Medulla oblongata (tissue), 1 donor: ENCODE data around the gene VEPH1.

Source experiments
- DNase-seq: peaks from one replicate; pipeline ENCODE4 v3.0.0-alpha.2; 2015; ENCODE audit errors: extremely low spot score

Gene VEPH1

GRCh38 chr3:157523814-157524213, 20.6 kb upstream of the VEPH1 start:
- no peak for DNase-seq

- no peak for DNase-seq
Measured at GRCh38 chr3:157522648-157523047, 19.4 kb upstream of the VEPH1 start.

- DNase-seq, result no peak
Measured at GRCh38 chr3:157520485-157521150, 17.4 kb upstream of the VEPH1 start.

- DNase-seq, result no peak
Measured at GRCh38 chr3:157518881-157519280, 15.7 kb upstream of the VEPH1 start.

- DNase-seq, result no peak
Measured at GRCh38 chr3:157516928-157517327, 13.7 kb upstream of the VEPH1 start.

GRCh38 chr3:157515398-157515797, 12.2 kb upstream of the VEPH1 start:
- no peak for DNase-seq

- no peak for DNase-seq
Measured at GRCh38 chr3:157514371-157514895, 11.2 kb upstream of the VEPH1 start.

GRCh38 chr3:157513585-157513984, 10.4 kb upstream of the VEPH1 start:
- DNase-seq, result no peak

GRCh38 chr3:157512534-157512933, 9.3 kb upstream of the VEPH1 start:
- no peak for DNase-seq

- DNase-seq, result no peak
Measured at GRCh38 chr3:157508461-157508860, 5.2 kb upstream of the VEPH1 start.

- DNase-seq, result no peak
Measured at GRCh38 chr3:157501863-157502262, 1.4 kb downstream of the VEPH1 start.

GRCh38 chr3:157500232-157500631, 3.0 kb downstream of the VEPH1 start:
- DNase-seq, result no peak

- no peak for DNase-seq
Measured at GRCh38 chr3:157499342-157499963, 3.8 kb downstream of the VEPH1 start.

- DNase-seq, result no peak
Measured at GRCh38 chr3:157498371-157498770, 4.8 kb downstream of the VEPH1 start.

- DNase-seq, result no peak
Measured at GRCh38 chr3:157495846-157496245, 7.4 kb downstream of the VEPH1 start.

GRCh38 chr3:157494581-157495281, 8.5 kb downstream of the VEPH1 start:
- DNase-seq, result no peak

GRCh38 chr3:157493627-157494550, 9.3 kb downstream of the VEPH1 start:
- peak; percentile 75 for DNase-seq

GRCh38 chr3:157491136-157491535, 12.1 kb downstream of the VEPH1 start:
- DNase-seq, result no peak

- DNase-seq, result no peak
Measured at GRCh38 chr3:157488144-157488543, 15.1 kb downstream of the VEPH1 start.

- no peak for DNase-seq
Measured at GRCh38 chr3:157487339-157487738, 15.9 kb downstream of the VEPH1 start.

- no peak for DNase-seq
Measured at GRCh38 chr3:157479464-157480243, 23.6 kb downstream of the VEPH1 start.
